ENCODE data around the gene ABHD5.

GRCh38 chr3:43685921-43686320, 4.8 kb upstream of the ABHD5 start:
- TF ChIP-seq TAF1 (IDR thresholded peaks at IDR 0.05; ENCODE audit: borderline replicate concordance, low read depth, low read length) (no peak), POLR2A (IDR thresholded peaks at IDR 0.05; ENCODE audit: low read depth, low read length) (no peak), POLR2AphosphoS5 (IDR thresholded peaks at IDR 0.05; ENCODE audit: low read depth, low read length) (no peak)
